Mucosa of rectum (tissue), 2 donors: ENCODE results near the gene SEL1L.
"Not testable (repeated sequence)": the region's sequence is repeated elsewhere in the genome, so short reads cannot be mapped to it uniquely, and the experiment has no call there.

ENCODE experiments used
- H3K27ac ChIP-seq, 2 donors: one replicate each; pipeline ENCODE4 v1.7.0; 2013; ENCODE audit warnings: inconsistent platforms in 2 of 2, low read depth in 2 of 2, low read length in 2 of 2
- H3K27me3 ChIP-seq, 2 donors: one replicate each; pipeline ENCODE4 v1.7.0; 2013; ENCODE audit warnings: low read length in 2 of 2; ENCODE audit not compliant: control insufficient read depth in 2 of 2, insufficient read depth in 2 of 2
- H3K36me3 ChIP-seq, 2 donors: one replicate each; pipeline ENCODE4 v1.7.0; 2013; ENCODE audit warnings: low read length in 2 of 2; ENCODE audit not compliant: control insufficient read depth in 2 of 2, insufficient read depth in 2 of 2
- H3K4me1 ChIP-seq, 2 donors: one replicate each; pipeline ENCODE4 v1.7.0; 2013; ENCODE audit warnings: low read length in 2 of 2, mild to moderate bottlenecking in 1 of 2; ENCODE audit not compliant: control insufficient read depth in 2 of 2, insufficient read depth in 2 of 2
- H3K4me3 ChIP-seq, 2 donors: one replicate each; pipeline ENCODE4 v1.7.0; 2013; ENCODE audit warnings: low read length in 2 of 2
- H3K9ac ChIP-seq, 2 donors: one replicate each; pipeline ENCODE4 v1.7.0; 2013; ENCODE audit warnings: low read length in 2 of 2, low read depth in 1 of 2, mild to moderate bottlenecking in 1 of 2
- H3K9me3 ChIP-seq, 2 donors: one replicate each; pipeline ENCODE4 v1.7.0; 2013; ENCODE audit warnings: low read length in 2 of 2; ENCODE audit not compliant: control insufficient read depth in 2 of 2
- donor health status: healthy.
- donor health status: Normal muscosa, but diverticular disease.

Gene SEL1L

DNA sequence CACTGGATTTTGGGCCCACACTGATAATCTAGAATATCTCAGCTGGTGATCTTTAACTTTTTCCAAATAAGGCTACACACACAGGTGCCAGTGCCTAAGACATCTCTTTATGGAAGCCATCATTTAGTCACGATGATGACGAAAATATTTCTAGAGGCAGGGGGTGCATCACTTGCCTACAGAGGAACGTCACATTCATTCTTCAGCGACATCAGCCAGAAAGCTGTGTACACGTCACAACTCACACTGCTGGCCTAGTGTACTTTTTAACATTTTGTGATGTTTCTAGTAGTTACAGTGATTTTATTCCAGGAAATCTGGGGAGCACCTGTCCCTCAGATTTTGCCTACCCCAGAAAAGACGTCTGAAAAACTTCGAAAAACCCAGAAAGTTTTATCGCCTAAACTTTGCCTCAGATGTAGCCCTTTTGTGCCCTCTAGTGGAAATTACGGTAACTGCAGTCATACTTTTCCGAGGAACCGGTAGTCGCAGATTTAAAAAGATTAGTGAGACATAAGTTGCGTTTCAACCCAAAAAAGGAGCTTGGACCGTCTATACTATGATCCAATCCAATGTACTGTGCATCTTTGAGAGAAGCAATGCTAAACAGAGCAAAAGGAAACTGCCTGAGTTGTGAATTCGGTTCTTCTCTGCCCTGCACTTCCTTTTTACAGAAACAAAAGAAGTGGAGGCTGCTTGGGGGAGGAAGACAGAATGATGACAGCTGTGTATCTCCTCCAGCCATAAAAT is 69.2 kb downstream of the SEL1L start:
- peak overlapping the region; percentile 35 to 58 for H3K27ac ChIP-seq
- peak overlapping the region in 1 of 2 donors; percentile 70 for H3K9ac ChIP-seq
- H3K27me3 ChIP-seq, result no peaks in the 10 kb centered on the region

DNA sequence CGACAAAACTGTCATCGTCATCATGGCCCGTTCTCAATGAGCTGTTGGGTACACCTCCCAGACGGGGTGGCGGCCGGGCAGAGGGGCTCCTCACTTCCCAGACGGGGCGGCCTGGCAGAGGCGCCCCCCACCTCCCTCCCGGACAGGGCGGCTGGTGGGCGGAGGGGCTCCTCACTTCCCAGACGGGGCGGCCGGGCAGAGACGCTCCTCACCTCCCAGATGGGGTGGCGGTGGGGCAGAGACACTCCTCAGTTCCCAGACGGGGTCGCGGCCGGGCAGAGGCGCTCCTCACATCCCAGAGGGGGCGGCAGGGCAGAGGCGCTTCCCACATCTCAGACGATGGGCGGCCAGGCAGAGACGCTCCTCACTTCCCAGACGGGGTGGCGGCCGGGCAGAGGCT is 71.3 kb downstream of the SEL1L start:
- H3K9me3 ChIP-seq, H3K36me3 ChIP-seq: not testable (repeated sequence)

More for the DNA sequence above, 69.2 kb downstream of the SEL1L start:
- Histone ChIP-seq H3K4me1 (no peaks in the 10 kb centered on the region), H3K9me3 (no peaks in the 10 kb centered on the region), H3K36me3 (no peaks in the 10 kb centered on the region), H3K4me3 (peak overlapping the region; percentile 67 to 78)

DNA sequence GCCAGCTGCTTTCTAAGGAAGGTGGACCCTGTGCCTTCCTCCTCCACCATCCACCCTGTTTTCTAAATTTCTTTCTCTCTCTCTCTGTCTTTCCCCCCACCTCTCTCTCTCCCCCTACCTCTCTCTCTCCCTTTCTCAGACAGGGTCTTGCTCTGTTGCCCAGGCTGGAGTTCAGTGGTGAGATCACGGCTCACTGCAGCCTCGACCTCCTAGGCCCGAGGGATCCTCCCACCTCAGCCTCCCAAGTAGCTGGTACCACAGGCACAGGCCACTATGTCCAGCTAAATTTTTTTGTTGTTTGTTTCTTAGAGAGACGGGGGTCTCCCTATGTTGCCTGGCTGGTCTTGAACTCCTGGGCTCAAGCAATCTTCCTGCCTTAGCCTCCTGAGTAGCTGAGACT is 73.7 kb downstream of the SEL1L start:
- Histone ChIP-seq H3K4me3 (no peak overlapping the region), H3K36me3 (no peaks in the 10 kb centered on the region), H3K9ac (no peak overlapping the region), H3K4me1 (no peaks in the 10 kb centered on the region), H3K27me3 (no peaks in the 10 kb centered on the region), H3K9me3 (no peaks in the 10 kb centered on the region), H3K27ac (no peak overlapping the region)

More for the DNA sequence above, 71.3 kb downstream of the SEL1L start:
- H3K27ac ChIP-seq, H3K4me1 ChIP-seq, H3K27me3 ChIP-seq, H3K4me3 ChIP-seq, H3K9ac ChIP-seq: not testable (repeated sequence)

DNA sequence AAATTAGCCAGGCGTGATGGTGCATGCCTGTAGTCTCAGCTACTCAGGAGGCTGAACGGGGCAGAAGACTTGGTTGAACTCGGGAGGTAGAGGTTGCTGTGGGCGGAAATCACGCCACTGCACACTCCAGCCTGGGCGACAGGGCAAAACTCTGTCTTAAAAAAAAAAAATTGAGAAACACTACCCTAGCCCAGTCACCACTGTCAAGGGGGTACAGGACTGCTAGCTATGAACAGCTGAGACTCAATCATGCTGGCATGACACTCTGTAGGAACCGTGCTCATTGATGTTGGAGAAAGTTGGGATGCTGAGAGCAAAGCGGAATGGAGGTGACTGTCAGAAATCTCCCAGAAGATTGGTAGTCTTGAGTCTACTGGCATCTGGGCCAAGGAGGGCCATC is 75.3 kb downstream of the SEL1L start:
- Histone ChIP-seq H3K9me3 (no peaks in the 10 kb centered on the region), H3K27ac (no peak overlapping the region), H3K27me3 (no peaks in the 10 kb centered on the region), H3K4me1 (no peaks in the 10 kb centered on the region), H3K9ac (no peak overlapping the region), H3K36me3 (no peaks in the 10 kb centered on the region), H3K4me3 (no peak overlapping the region)

DNA sequence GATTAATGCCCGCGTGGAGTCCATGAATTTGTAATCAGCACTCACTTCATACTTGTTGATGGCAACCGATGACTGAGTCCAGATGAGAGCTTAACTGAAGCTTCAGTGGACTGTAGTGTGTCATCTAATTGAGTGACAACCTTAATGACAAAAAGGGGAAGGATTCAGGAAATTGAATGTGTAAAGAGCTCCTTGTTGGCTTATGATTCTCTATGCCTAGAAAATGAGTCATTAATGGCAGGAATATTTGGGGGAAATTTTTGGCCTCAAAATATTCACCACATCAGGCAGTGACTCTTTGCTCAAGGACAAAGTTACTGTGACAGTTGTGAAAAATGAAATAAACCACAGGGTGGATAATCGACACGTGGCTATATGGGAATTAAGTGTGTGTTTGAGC is 78.3 kb downstream of the SEL1L start:
- H3K27me3 ChIP-seq, result no peaks in the 10 kb centered on the region
- no peaks in the 10 kb centered on the region for H3K4me1 ChIP-seq
- H3K9ac ChIP-seq, result no peak overlapping the region
- H3K36me3 ChIP-seq, result no peaks in the 10 kb centered on the region
- H3K9me3 ChIP-seq, result no peaks in the 10 kb centered on the region
- H3K4me3 ChIP-seq, result no peak overlapping the region
- H3K27ac ChIP-seq, result no peak overlapping the region

DNA sequence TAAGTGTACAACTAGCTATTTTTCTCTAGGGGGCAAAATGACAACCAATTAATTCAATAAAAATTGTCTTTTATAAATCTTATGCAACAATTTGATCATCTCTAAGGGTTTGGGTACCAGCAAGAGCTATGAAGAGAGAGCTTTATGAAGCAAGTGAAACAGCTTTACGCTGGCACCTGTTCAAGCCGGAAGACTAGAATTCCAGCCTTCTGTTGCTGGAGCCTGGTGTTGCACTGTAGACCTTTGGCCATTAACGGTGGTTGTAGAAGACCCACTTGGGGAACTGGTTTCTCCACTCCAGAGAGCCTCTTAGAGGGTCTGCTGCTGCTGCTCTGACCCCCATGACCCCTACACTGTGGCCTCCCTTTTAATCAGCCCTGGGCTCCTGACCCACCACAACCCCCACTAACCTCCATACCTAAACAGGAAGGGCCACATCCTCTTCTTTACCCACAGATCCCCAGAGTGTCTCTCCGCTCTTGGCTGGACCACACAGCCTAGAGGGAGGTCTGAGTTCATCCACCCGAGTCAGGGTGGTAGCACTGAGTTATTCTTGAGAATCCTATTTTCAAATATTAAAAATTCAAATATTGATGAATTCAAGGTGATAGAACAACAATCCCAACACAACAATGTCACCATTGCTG is 79.0 kb downstream of the SEL1L start:
- H3K27me3 ChIP-seq, result no peaks in the 10 kb centered on the region
- H3K27ac ChIP-seq, result no peak overlapping the region
- no peak overlapping the region for H3K4me3 ChIP-seq
- no peaks in the 10 kb centered on the region for H3K36me3 ChIP-seq
- H3K9ac ChIP-seq, result no peak overlapping the region
- no peaks in the 10 kb centered on the region for H3K9me3 ChIP-seq
- peaks cover 0 to 2% of the 10 kb centered on the region in 2 donors for H3K4me1 ChIP-seq

DNA sequence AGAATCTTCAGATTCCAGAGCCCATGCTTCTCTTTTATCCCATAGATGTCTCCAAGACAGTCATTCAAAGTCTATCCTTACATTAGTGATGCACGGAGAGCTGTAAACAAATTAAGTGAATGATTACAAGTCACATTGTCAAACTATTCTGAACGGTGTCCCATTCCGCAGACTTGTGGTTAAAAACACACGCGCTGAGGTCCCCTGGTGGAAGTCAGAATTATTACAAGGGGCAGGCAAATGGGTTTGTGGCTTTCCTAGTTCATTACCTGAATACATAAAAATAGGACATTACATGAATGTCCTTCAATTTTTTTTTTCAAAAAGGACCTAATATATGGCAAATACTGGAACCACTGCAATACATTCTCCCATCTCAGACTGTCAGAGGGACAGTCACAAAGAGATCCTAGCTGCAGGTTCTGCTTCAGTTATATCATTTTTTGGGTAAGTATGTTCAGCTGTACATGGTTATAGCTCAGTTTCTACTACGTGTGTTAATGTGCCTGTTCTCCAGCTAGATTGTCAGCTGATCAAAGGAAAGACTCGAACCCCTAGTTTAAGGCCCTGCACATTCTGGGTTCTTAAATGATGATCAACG is 80.4 kb downstream of the SEL1L start:
- H3K9ac ChIP-seq, result no peak overlapping the region
- no peak overlapping the region for H3K27ac ChIP-seq
- peaks cover 5 to 6% of the 10 kb centered on the region in 2 donors for H3K4me1 ChIP-seq
- no peaks in the 10 kb centered on the region for H3K36me3 ChIP-seq
- H3K9me3 ChIP-seq, result no peaks in the 10 kb centered on the region
- no peak overlapping the region for H3K4me3 ChIP-seq
- H3K27me3 ChIP-seq, result no peaks in the 10 kb centered on the region

DNA sequence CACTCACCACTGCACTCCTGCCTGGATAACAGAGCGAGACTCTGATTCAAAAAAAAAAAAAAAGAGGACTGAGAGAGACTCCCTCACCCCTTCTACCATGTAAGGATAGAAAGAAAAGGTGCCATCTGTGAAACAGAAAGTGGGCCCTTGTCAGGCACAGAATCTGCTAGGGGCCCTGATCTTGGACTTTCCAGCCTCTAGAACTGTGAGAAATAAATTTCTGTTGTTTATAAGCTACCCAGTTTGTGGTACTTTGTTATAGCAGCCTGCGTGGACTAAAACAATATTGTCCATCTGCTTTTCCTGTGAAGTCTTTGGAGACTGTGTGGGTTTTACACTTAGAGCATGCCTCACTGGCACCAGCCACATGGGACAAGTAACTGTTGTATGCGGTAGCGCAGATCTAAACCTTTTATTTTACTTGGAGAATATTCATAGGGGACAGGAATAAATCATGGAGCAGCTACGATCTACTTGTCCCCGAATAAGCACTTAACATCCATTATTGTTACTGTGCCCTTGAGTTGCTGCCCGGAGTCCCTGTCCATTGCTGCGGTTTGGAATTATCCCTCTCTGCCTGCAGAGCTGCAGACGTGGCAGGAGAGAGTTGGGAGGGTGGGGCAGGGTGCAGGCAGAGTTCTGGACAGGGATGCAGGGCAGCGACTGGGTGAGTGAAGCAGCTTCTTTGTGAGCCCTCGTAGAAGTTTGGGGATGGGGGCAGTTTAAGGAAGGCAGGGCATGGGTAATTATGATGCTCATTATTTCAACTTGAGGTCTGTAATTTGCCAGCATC is 81.1 kb downstream of the SEL1L start:
- Histone ChIP-seq H3K36me3 (no peaks in the 10 kb centered on the region), H3K9me3 (no peaks in the 10 kb centered on the region), H3K9ac (no peak overlapping the region), H3K4me1 (peaks cover 5 to 6% of the 10 kb centered on the region in 2 donors), H3K27me3 (no peaks in the 10 kb centered on the region), H3K27ac (no peak overlapping the region), H3K4me3 (no peak overlapping the region)

DNA sequence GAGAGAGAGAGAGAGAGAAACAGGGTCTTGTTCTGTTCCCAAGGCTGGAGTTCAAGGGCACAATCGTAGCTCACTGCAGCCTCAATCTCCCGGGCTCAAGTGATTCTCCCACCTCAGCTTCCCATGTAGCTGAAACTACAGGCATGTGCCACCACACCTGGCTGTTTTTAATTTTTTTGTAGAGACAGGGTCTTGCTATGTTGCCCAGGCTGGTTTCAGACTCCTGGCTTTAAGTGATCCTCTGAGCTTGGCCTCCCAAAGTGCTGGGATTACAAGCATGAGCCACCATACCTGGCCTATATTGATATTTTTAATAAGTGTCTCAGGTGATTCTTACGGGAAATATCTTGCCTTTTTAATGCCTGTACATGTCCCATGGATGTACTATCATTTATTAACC is 82.7 kb downstream of the SEL1L start:
- H3K4me1 ChIP-seq, result peaks cover 5 to 6% of the 10 kb centered on the region in 2 donors
- H3K9me3 ChIP-seq, result no peaks in the 10 kb centered on the region
- no peak overlapping the region for H3K27ac ChIP-seq
- H3K9ac ChIP-seq, result no peak overlapping the region
- no peaks in the 10 kb centered on the region for H3K27me3 ChIP-seq
- no peak overlapping the region for H3K4me3 ChIP-seq
- no peaks in the 10 kb centered on the region for H3K36me3 ChIP-seq

DNA sequence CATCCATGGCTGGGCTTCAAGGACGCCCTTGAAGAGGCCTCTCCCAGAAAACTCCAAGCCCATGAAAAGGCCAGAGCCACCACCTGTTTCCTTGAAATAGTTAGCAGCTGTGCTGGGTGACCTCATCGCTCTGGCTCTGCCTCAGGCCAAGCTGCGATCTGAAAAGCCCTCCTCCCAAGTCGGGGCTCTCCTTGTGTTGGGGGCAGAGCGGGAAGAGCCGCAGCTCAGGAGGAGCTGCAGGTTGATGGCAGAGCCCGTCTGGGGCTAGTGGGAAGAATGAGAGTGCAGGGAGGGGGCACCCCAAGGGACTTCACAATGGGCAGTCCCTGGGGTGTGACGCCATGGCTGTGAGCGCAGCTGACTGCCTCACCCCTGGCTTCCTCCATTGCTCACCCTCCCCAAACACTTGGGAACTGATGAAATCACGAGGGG is 83.5 kb downstream of the SEL1L start:
- Histone ChIP-seq H3K9ac (no peak overlapping the region), H3K36me3 (no peaks in the 10 kb centered on the region), H3K27ac (no peak overlapping the region), H3K4me3 (no peak overlapping the region), H3K27me3 (no peaks in the 10 kb centered on the region), H3K4me1 (peaks cover 5 to 6% of the 10 kb centered on the region in 2 donors), H3K9me3 (no peaks in the 10 kb centered on the region)
